ENCODE data around the gene SMCO1.
"Not testable (repeated sequence)": the region's sequence is repeated elsewhere in the genome, so short reads cannot be mapped to it uniquely, and the experiment has no call there.

Gene SMCO1

DNA sequence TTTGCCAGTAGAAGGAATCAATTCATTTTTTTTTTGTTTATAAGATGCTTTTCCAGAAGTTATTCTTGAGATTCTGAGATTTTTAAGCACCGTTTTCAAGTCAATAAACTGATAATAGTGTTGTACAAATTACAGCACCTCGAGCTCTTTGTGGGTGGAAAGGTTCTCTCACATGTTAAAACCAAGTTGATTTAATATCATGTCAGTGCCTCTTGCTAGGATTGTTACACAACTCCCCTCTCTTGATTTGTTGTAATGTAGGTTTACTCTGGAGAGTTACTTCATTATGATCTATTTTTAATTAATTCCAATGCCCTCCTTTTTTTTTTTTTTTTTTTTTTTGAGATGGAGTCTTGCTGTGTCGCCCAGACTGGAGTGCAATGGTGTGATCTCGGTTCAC lies 57.1 kb downstream of the SMCO1 start:
- DNase-seq (ENCODE audit: low read depth in 1 of 2, low spot score in 1 of 2), result no peak
- in situ Hi-C loops (cut with HindIII; ENCODE audit: low pct_unique_long_range_greater_than_20kb, low sequenced_read_pairs), result no loop called here
- TF ChIP-seq JUND (IDR thresholded peaks at IDR 0.05; ENCODE audit: low read depth), result no peak

- DNase-seq (ENCODE audit: low read depth in 1 of 2, low spot score in 1 of 2); in situ Hi-C loops (cut with HindIII; ENCODE audit: low pct_unique_long_range_greater_than_20kb, low sequenced_read_pairs): not testable (repeated sequence)
Observed at GRCh38 chr3:196457470-196457869, 57.7 kb downstream of the SMCO1 start.
